ENCODE results near the gene OR5D16. TPM values are rescaled to one million over a fixed set of nuclear protein-coding genes. Genes with fewer than 3 reads are reported as not detected.
"Not testable (repeated sequence)": the region's sequence is repeated elsewhere in the genome, so short reads cannot be mapped to it uniquely, and the experiment has no call there.

The OR5D16 gene
- total and polyA plus RNA-seq, 2 donors (not counting 1 experiment from before 2014, with no cell fraction given): not detected

GRCh38 chr11:55885481-55885880, 46.9 kb downstream of the OR5D16 start:
- POLR2A ChIA-PET; ATAC-seq (ENCODE audit: low read depth); H3K36me3 ChIP-seq (replicated peaks in 1 of 2; ENCODE audit: control extremely low read depth in 1 of 2, control insufficient read depth in 1 of 2, extremely low read depth in 1 of 2, insufficient read depth in 2 of 2, low read length in 1 of 2); H3K4me1 ChIP-seq (ENCODE audit: control insufficient read depth in 2 of 2, insufficient read depth in 2 of 2, low read length in 2 of 2); H3K4me3 Mint-ChIP-seq; H3K79me2 ChIP-seq (ENCODE audit: control insufficient read depth, insufficient read depth, low read length); CTCF ChIA-PET; H3K27ac ChIP-seq (ENCODE audit: low read length in 2 of 2); H4K20me1 ChIP-seq (ENCODE audit: control insufficient read depth, insufficient read depth, low read length, poor library complexity, severe bottlenecking); H3K27me3 Mint-ChIP-seq; H3K9me3 ChIP-seq (ENCODE audit: control extremely low read depth in 1 of 3, control insufficient read depth in 2 of 3, insufficient read depth in 1 of 3, low read length in 2 of 3); H3K9me3 Mint-ChIP-seq (ENCODE audit: insufficient read depth); H3K9ac ChIP-seq (ENCODE audit: low read length); intact Hi-C loops (cut with micrococcal nuclease); H3K27me3 ChIP-seq (replicated peaks in 1 of 4; ENCODE audit: control extremely low read depth in 1 of 4, control insufficient read depth in 3 of 4, insufficient read depth in 4 of 4, low read length in 3 of 4); H2AFZ ChIP-seq (ENCODE audit: insufficient read depth, low read depth, low read length, poor library complexity, severe bottlenecking); H3K27ac Mint-ChIP-seq; DNase-seq; H3K4me3 ChIP-seq (ENCODE audit: control extremely low read depth in 1 of 5, extremely low read depth in 1 of 5, insufficient read depth in 1 of 5, low read depth in 2 of 5, low read length in 4 of 5); H3K4me2 ChIP-seq (replicated peaks; ENCODE audit: low read depth, low read length, poor library complexity, severe bottlenecking); H3K4me1 Mint-ChIP-seq: not testable (repeated sequence)
- 95% methylated on average over 6 of the region's 9 CpGs for WGBS (ENCODE audit: insufficient coverage)

Small RNA genes lying within 50 kb of the gene (small RNA-seq; reads per million reads assigned to genes)
- not detected for gene AC036111.3 (ENCODE audit: insufficient read length, low read depth, low replicate concordance)

Other genes with a start within 250 kb of the OR5D16 start
- not detected in 2 replicates for gene OR4C11, start 231.1 kb upstream of the OR5D16 start, total RNA-seq
- gene OR4C11, start 231.1 kb upstream of the OR5D16 start, polyA plus RNA-seq: not detected in 2 replicates
- not detected in 2 replicates for gene OR4P4, start 203.6 kb upstream of the OR5D16 start, total RNA-seq
- gene OR4P4, start 203.6 kb upstream of the OR5D16 start, polyA plus RNA-seq: not detected in 2 replicates
- not detected in 2 replicates for gene OR4S2, start 190.4 kb upstream of the OR5D16 start, total RNA-seq
- not detected in 2 replicates for gene OR4S2, start 190.4 kb upstream of the OR5D16 start, polyA plus RNA-seq
- gene OR4C6, start 176.6 kb upstream of the OR5D16 start, total RNA-seq: not detected in 2 replicates
- 0.28 TPM in 1 of 2 replicates, not detected in the other for gene OR4C6, start 176.6 kb upstream of the OR5D16 start, polyA plus RNA-seq
- gene OR5D13, start 65.3 kb upstream of the OR5D16 start, total RNA-seq: not detected in 2 replicates
- not detected in 2 replicates for gene OR5D13, start 65.3 kb upstream of the OR5D16 start, polyA plus RNA-seq
- not detected in 2 replicates for gene OR5D14, start 43.2 kb upstream of the OR5D16 start, total RNA-seq
- not detected in 2 replicates for gene OR5D14, start 43.2 kb upstream of the OR5D16 start, polyA plus RNA-seq
- not detected in 2 replicates for gene OR5L1, start 27.4 kb upstream of the OR5D16 start, total RNA-seq
- not detected in 2 replicates for gene OR5L1, start 27.4 kb upstream of the OR5D16 start, polyA plus RNA-seq
- not detected in 2 replicates for gene OR5D18, start 19.1 kb upstream of the OR5D16 start, total RNA-seq
- not detected in 2 replicates for gene OR5D18, start 19.1 kb upstream of the OR5D16 start, polyA plus RNA-seq
- not detected in 2 replicates for gene OR5L2, start 11.5 kb upstream of the OR5D16 start, total RNA-seq
- not detected in 2 replicates for gene OR5L2, start 11.5 kb upstream of the OR5D16 start, polyA plus RNA-seq
- gene TRIM51, start 44.5 kb downstream of the OR5D16 start, total RNA-seq: not detected in 2 replicates
- gene TRIM51, start 44.5 kb downstream of the OR5D16 start, polyA plus RNA-seq: not detected in 2 replicates
- gene OR5W2, start 75.8 kb downstream of the OR5D16 start, total RNA-seq: not detected in 2 replicates
- gene OR5W2, start 75.8 kb downstream of the OR5D16 start, polyA plus RNA-seq: not detected in 2 replicates
- not detected in 2 replicates for gene OR5I1, start 97.6 kb downstream of the OR5D16 start, total RNA-seq
- not detected in 2 replicates for gene OR5I1, start 97.6 kb downstream of the OR5D16 start, polyA plus RNA-seq
- not detected in 2 replicates for gene OR10AG1, start 131.2 kb downstream of the OR5D16 start, total RNA-seq
- gene OR10AG1, start 131.2 kb downstream of the OR5D16 start, polyA plus RNA-seq: not detected in 2 replicates
- gene OR5F1, start 155.9 kb downstream of the OR5D16 start, total RNA-seq: not detected in 2 replicates
- not detected in 2 replicates for gene OR5F1, start 155.9 kb downstream of the OR5D16 start, polyA plus RNA-seq
- not detected in 2 replicates for gene OR5AS1, start 188.9 kb downstream of the OR5D16 start, total RNA-seq
- gene OR5AS1, start 188.9 kb downstream of the OR5D16 start, polyA plus RNA-seq: not detected in 2 replicates